CD4-positive, alpha-beta T cell treated with Interleukin-12 subunit alpha and Interleukin-12 subunit beta, for 1 hour (primary cell): Measurements from ENCODE around the gene CELF1.
"Not testable (repeated sequence)": the region's sequence is repeated elsewhere in the genome, so short reads cannot be mapped to it uniquely, and the experiment has no call there.

Experiments used
- DNase-seq: peaks from one replicate; pipeline ENCODE4 v3.0.0-alpha.2; 2020

The CELF1 gene

DNA sequence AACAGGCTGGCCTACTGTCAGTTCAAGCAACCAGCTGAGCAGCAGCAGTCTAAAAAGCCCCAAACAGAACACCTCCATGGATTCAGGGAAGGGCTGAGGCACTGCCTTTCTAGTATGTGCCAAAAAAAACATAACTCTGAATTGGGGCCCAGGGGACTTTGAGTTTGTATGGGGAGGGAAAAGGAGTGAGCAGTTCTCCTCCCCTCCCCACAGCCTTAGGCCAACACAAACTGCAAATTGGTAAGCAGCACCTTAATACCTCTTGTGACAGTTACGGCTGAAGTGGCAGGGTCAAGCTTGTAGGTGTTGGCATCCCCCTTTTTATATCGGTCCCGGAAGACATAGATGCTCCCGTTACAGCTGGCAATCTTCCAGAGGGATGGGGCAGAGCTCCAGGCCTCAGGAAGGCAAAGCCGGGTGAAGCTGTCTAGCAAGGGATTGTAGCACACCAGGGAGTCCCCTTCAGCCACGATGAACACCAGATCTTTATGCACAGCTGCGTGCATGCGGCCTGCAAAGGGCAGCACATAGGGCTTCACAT is 19.9 kb upstream of the CELF1 start:
- no peak for DNase-seq

DNA sequence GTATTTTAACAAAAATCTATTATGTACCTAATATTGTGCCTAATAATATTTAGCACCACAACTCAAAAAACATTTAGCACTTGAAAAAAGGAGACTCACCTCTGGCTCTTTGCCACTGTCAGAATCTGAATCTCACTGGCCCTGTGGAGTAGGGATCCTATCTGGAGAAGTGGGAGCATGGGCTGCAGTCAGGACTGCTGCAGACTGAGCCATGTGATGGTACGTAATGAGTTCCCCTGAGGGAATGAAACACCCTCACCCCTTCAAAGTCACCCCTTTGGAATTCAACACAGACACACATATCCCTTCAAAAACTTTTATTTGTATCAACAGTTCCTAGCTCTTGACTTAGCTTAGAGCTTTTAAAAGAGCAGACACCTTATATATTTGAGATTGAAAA is 19.0 kb upstream of the CELF1 start:
- no peak for DNase-seq

DNA sequence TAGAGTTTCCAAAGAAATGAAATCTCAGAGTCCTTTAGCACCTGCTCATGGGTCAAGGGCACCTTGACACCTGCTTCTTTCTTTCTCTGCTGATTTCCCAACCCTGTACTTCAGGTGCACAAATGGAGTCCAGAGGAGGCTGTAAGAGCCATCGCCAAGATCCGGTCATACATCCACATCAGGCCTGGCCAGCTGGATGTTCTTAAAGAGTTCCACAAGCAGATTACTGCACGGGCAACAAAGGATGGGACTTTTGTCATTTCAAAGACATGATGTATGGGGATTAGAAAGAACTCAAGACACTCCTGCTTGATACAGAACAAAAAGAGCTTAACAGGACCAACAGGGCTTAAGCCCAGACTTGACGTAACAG is 18.4 kb upstream of the CELF1 start:
- no peak for DNase-seq

DNA sequence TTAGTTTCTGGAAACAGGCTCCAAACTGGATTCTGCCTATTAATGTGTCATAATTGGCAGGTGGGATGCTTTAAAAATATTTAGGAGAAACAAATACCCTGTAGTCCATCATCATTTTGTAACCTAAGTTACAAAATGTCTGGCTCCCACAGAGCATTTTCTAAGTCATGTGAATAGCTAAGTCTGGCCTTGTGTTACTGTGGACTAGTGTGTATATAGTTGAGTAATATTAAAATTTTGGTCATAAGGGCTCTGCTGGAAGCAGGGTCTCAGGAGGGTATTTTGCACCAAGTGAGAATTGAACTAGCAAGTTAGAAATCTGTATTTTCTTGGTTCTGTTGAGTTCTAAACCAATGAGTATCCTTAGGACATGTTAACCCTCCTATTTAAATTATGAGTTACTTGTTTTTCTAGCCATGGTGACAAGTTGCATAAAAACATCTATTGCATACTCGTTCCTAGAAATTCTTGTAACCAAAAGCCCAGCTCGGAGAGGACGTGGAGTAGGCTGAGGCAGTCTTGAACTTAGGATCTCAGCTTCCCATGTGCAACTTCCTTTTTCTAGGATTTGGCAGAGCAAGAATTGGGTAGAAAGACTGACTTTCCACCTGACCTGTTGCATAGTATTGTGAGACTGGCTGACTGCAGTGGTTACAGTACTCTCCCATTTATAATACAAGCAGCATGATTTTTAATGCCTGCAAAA is 17.9 kb upstream of the CELF1 start:
- no peak for DNase-seq

DNA sequence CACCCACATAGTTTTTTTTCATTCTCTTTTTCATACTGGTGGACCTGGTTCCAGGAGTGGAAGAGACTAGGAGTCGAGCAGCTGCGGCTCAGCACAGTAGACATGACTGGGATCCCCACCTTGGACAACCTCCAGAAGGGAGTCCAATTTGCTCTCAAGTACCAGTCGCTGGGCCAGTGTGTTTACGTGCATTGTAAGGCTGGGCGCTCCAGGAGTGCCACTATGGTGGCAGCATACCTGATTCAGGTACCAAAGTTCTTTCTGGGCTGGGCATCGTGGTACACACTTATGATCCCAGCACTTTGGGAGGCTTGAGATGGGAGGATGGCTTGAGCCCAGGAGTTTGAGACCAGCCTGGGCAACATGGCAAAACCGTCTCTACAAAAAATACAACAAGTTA is 16.7 kb upstream of the CELF1 start:
- DNase-seq: no peak

DNA sequence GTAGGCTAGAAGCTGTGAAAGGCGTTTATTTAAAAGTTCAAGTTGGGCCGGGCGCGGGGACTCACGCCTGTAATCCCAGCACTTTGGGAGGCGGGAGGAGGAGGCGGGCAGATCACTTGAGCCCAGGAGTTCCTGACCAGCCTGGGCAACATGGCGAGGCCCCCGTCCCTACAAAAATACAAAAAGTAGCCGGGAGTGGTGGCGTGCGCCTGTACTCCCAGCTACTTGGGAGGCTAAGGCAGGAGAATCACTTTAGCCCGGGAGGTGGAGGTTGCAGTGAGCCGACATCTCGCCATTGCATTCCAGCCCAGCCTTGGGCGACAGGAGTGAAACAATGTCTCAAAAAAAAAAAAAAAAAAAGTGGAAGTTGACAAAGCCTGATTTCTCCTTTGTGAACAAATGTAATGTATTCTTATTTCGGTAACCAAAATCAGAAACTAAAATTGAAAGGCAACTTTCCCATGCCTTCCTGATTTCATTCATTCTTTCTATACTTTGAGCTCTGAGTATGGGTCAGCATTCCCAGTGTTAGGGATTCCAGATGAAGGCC is 13.3 kb upstream of the CELF1 start:
- DNase-seq: no peak

DNA sequence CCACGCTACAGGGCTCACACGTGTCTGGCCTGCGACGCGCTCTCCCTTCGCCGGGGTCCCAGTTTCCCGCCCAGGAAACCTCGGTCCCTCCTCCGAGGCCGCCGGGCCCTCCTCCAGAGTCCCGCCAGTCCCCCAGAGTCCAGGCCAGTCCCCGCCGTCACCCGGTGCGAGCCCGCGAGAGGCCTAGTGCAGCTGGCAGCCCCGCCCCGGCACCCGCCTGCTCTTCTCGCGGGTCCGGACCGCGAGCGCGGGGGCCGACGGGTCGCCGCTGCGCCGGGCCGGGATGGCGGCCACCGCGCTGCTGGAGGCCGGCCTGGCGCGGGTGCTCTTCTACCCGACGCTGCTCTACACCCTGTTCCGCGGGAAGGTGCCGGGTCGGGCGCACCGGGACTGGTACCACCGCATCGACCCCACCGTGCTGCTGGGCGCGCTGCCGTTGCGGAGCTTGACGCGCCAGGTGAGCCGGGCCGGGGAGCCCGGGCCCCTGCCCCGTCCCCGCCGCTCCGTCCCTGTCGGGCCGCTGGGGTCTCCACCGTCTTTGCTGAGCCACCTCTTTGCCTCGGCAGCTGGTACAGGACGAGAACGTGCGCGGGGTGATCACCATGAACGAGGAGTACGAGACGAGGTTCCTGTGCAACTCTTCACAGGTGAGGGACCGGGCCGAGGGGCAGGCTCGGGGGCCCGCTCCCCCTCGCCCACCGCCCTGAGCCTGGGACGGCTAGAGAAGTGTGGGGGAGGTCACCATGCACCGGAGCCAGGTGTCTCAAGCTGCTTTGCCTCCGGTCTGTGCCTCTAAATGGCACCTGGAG is 12.6 kb upstream of the CELF1 start, which contains the start of gene PTPMT1:
Gene PTPMT1 (plus strand): TSS at position 260 of the 809 bp plus-strand sequence. CDS start 24 bp downstream, at position 284.
- DNase-seq: peak; percentile 69

DNA sequence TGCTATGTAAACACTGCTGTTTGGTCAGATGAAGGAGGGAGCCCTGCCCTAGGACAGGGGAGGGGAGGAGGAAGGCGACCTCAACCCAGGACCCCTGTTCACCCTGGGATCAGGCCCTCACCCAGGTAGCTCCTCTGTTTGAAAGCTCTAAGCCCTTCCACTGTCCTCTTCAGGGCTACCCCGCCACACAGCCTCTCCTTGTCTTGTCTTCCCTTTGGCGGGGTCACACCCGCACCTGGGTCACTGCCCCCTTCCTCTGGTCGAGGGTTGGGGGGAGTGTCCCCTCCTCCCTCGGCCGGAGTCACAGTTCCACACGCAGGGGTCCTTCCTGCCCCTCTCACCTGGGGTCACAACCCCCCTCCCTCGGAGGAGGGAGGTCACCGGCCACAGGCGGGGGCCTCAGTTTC is 12.0 kb upstream of the CELF1 start:
- no peak for DNase-seq

DNA sequence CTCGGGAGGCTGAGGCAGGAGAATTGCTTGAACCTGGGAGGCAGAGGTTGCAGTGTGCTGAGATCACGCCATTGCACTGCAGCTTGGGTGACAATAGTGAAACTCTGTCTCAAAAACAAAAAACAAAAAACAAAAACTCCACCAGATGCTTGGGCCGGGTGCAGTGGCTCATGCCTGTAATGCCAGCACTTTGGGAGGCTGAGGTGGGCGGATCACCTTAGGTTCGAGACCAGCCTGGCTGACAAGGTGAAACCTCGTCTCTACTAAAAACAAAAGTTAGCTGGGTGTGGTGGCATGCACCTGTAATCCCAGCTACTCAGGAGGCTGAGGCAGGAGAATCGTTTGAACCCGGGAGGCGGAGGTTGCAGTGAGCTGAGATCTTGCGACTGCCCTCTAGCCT is 11.4 kb upstream of the CELF1 start:
- not testable (repeated sequence) for DNase-seq

DNA sequence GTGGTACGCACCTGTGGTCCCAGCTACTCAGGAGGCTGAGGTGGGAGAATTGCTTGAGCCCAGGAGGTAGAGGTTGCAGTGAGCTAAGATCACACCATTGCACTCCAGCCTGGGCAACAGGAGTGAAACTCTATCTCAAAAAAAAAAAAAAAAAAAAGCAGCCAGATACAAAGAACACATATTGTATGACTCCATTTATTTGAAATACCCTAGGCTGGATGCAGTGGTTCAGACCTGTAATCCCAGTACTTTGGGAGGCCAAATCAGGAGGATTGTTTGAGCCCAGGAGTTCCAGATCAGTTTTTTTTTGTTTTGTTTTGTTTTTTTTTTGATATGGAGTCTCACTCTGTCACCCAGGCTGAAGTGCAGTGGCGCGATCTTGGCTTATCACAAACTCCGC is 9.5 kb upstream of the CELF1 start:
- not testable (repeated sequence) for DNase-seq

DNA sequence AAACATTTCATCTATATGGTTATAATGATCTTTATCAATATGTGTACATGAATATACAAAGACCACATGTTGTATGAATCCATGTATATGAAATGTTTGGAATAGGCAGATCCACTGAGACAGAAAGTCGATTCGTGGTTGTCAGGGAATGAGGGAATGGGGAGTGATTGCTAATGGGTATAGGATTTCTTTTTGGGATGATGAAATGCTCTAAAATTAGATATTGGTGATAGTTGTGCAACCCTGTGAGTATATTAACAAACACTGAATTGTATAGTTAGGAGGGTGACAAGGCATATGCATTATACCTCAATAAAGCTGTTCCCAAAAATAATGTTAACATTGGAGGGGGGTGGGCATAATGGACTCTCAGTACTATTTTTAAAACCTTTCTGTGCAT is 7.5 kb upstream of the CELF1 start:
- no peak for DNase-seq

DNA sequence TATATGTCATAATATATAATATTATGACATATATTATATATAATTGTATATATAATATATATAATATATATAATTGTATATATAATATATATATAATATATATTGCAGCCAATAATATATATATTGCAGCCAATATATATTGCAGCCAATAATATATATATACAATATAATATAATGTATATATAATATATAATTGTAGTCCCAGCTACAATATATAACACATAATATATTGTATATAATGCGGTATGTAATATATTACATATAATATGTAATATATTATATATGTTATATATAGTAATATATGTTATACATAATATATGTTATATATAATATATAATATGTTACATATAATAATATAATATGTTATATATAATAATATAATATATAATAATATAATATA is 5.8 kb upstream of the CELF1 start:
- no peak for DNase-seq

DNA sequence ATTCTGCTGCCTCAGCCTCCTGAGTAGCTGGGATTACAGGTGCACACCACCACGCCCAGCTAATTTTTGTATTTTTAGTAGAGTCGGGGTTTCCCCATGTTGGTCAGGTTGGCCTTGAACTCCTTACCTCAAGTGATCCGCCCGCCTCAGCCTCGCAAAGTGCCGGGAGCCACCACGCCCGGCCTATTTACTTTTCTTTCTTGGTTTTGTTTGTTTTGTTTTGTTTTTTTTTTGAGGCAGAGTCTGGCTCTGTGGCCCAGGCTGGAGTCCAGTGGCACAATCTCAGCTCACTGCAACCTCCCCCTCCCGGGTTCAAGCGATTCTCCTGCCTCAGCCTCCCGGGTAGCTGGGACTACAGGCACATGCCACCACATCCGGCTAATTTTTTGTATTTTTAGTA is 4.1 kb upstream of the CELF1 start:
- DNase-seq: not testable (repeated sequence)

DNA sequence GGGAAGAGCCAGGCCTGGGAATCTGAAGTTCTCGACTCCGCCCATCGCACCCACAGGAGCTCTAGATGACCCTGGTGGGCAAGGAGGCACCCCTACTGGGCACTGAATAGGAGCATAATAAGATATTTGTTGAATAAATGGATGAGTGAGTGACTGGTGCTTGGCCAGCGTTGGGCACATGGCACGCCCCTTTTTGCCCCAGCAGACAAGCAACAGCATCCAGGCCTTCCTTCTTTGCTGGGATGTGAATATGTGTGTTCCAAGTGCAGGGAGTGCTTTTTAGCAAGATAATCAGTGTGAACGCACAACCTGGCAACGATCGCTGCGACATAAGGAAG is 443 bp upstream of the CELF1 start:
- DNase-seq: no peak

DNA sequence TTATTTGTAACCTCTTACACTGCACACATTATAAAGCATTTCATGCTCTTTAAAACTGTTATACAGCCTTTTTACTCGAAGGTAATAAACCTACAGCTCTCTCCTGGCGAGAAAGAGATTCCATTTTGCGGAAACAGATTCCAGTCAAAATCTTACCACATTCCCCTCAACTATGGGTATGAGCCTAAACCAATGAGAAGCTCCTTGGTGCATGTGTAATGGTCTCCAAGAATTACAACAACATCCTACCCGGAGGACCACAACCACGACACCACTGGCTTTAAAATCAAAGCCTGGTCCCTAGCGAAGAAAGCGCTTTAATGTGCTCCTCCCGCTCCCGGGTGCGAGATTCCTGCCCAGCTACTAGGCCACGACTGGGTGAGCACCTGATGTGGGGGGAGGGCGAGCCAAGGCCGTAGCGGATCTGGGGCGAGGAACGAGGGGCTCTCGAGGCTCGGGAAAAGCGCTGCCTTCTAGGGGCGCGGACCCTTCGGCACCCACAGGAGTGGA is 821 bp downstream of the CELF1 start:
- DNase-seq: peak; percentile 13

DNA sequence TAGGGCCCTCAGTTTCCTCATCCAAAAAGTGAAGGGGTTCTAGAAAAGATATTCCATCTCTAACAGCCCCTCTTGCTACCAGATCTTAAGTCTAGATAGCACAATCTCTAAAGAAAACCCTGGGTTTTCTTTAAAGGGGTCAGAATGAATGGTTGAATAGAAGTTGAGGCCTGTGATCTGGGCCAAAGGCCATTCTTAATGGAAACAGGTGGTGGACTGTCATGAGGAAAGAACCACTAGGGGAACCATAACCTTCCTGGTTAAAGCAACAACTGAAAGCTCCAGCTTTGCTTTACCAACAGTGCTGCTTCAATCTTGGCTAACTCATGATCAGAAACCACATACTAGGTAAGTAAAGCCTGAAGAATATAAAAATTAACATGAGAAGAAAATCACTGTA is 1.8 kb downstream of the CELF1 start:
- DNase-seq: peak; percentile 26

DNA sequence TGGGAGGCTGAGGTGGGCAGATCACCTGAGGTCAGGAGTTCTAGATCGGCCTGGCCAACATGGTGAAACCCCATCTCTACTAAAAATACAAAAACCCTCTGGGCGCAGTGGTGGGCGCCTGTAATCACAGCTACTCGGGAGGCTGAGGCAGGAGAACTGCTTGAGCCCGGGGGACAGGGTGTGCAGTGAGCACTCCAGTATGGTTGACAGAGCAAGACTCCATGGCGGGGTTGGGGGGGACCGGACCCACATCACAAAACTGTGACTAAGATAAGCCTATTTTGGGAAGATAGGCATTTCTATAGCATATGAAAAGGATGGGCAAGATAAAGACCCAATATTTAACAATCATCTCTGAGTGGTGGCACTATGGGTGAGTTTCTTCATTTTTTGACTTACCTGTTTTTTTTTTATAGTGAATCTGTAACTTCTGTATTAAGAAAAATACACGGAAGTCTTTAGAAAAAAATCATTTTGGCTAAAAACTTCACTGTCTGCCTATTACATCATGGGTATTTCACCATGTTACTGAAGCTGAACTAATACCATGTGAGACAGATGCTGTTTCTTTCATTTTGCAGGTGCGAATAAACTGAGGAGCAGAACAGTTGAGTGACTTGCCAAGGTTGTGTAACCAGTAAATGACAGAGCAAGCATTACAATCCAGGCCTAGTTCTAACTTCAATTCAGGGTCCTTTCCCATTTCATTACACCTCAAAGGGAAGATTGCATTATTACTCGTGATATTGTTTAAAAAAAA is 2.5 kb downstream of the CELF1 start:
- DNase-seq: no peak

DNA sequence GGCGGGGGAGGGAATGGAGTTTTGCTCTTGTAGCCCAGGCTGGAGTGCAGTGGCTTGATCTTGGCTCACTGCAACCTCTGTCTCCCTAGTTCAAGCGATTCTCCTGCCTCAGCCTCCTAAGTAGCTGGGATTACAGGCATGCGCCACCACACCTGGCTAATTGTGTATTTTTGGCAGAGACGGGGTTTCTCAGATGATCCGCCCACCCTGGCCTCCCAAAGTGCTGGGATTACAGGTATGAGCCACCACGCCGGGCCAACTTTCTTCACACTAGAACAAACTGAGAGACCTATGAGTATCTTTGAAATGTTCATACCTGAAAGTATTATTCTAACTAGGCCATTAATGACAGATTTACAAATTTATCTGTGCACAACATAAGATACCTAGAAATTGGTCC is 6.7 kb downstream of the CELF1 start:
- not testable (repeated sequence) for DNase-seq

DNA sequence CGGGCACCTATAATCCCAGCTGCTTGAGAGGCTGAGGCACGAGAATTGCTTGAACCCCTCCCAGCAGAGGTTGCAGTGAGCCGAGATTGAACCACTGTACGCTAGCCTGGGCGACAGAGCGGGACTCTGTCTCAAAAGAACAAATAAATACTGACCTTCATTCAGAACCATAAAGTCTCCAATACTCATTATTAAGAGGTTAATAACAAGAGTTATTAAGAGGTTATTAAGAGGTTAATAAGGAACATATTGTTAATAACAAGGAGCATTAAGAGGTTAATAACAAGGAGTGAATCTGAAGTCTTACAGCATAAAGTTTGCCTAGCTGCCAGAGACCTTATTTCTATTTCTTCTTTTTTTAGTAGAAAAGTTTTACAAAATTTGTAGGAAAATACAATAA is 7.6 kb downstream of the CELF1 start:
- DNase-seq: no peak

DNA sequence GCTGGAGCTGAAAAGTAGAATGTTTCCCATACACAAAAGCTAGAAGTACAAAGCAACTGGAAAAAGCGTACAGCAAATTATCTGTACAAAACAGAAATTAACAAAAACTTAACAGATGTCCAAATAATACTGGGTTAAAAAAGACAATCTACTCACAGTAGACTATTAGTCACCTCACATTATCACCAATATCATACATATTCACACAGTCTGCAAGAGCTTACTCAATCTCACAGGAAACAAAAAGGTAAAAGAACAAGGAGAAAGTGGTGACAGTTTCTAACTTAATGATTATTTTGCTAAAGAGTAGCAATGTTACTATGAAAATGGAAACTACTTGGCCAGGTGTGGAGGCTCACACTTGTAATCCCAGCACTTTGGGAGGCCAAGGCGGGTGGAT is 11.9 kb downstream of the CELF1 start:
- no peak for DNase-seq

DNA sequence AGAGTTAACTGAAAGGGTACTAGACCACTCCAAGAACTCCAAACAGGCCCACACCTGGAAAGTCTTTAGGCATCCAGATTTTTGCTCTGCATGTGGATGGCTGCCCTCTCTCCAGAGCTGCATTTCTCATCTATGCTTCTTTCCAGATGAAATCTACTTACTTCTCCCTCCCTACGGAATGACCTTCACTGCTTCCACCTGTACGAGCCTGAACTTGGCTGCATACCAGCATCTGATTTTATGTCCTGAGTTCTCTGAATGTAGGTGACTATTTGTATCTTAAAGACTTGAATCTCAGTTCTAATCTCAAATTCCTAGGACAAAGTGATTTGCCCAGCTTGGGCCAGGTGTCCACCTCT is 13.3 kb downstream of the CELF1 start:
- DNase-seq: no peak

DNA sequence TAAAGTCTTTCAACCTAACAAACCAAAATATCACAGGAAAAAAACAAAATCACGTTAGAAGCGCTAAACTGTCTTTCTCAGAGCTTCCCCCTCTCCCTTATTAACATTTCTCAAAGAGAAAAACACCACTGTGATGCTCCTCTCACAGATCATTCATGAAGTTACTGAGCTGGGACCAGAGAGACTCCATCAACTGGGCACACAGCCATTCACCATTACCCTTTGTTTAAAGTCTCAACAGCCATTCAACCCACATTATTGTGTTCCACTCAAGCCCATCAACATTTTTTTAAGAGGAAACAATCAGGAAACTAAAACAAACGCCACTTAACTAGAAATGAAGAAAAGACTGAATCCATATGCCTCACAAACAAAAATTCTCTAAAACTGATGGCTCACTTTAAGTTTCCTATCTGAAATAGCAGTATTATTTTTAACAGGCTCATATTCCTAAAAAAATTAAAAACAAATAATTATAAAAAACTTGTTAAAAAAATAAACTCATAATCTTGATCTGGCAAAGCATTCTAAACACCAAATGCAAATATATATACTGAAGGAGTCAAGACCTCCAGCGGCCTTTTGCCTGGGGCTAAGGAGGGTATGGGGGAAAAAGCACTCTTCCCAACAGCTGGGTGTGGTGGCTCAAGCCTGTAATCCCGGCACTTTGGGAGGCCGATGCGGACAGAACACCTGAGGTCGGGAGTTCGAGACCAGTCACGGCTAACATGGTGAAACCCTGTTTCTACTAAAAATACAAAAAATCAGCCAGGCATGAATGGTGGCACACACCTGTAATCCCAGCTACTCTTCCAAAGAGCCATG is 14.0 kb downstream of the CELF1 start:
- DNase-seq: no peak
